Measurements from ENCODE around the gene RYR1.
A peak's percentile ranks its signal among the peaks of the same experiment; 100 is the strongest.

The RYR1 gene

DNA sequence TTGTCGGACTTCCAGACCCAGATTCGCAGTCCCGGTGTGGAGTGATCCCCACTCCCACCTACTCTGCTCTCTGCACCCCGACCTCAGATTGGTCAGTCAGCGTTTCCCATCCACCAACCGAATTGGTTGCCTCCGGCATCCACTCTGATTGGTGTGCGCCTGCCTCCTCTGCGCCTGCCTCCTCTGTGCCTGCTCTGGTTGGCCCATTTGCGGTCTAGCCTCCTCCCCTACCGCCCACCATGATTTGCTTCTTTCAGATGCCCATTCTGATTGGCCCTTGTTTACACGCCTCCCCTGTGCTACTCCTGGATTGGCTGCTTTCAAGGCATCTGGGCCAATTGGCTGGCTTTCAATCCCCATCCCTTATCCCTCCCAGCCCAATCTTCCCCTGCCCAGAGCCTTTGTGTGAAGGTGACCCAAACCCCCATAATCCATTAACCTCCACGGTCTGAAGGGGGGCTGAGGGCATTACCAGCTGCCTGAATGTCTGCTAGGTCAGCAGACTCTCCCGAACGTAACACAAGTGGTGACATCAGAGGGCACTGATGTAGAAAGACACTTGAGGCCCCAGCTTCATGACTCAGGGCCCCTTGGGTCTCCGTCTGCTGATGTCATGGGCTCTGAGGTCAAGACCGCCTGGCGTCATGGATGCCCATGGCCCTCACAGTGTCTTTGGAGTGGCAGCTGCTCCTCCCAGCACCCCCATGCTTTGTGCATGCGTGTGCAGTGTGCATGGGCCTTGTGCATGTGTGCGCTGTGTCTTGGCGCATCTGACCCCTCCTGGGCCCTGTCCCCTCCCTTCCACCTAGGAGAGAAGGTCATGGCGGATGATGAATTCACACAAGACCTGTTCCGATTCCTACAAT lies 103.8 kb downstream of the RYR1 start:
- TF ChIP-seq ZFX (IDR thresholded peaks at IDR 0.05), result no peak
- TF ChIP-seq, protein P1, sequence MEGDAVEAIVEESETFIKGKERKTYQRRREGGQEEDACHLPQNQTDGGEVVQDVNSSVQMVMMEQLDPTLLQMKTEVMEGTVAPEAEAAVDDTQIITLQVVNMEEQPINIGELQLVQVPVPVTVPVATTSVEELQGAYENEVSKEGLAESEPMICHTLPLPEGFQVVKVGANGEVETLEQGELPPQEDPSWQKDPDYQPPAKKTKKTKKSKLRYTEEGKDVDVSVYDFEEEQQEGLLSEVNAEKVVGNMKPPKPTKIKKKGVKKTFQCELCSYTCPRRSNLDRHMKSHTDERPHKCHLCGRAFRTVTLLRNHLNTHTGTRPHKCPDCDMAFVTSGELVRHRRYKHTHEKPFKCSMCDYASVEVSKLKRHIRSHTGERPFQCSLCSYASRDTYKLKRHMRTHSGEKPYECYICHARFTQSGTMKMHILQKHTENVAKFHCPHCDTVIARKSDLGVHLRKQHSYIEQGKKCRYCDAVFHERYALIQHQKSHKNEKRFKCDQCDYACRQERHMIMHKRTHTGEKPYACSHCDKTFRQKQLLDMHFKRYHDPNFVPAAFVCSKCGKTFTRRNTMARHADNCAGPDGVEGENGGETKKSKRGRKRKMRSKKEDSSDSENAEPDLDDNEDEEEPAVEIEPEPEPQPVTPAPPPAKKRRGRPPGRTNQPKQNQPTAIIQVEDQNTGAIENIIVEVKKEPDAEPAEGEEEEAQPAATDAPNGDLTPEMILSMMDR (conservative IDR thresholded peaks at IDR 0.05), result no peak
- no peak overlapping the region for H3K27ac ChIP-seq

DNA sequence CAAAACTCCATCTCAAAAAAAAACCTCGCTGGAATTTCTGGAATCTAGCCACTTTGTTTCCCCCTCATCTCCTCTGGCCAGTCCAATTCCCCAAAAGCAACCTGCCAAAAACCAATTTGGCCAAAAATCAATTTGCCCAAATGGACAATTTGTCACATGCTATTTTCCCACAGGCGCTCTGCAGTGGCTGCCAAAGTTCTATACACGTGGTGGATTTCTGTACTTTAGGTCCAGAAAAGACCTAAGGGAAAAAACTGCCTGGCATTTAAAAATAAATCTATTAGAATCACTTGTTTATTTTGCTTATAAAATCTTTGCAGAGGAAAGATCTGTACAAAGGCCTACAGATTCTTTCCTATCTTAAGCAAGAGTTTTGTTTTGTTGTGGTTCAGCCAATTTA lies 104.9 kb downstream of the RYR1 start:
- no peak overlapping the region for H3K27ac ChIP-seq
- TF ChIP-seq, protein P1 (conservative IDR thresholded peaks at IDR 0.05), result no peak
- TF ChIP-seq ZFX (IDR thresholded peaks at IDR 0.05), result no peak

DNA sequence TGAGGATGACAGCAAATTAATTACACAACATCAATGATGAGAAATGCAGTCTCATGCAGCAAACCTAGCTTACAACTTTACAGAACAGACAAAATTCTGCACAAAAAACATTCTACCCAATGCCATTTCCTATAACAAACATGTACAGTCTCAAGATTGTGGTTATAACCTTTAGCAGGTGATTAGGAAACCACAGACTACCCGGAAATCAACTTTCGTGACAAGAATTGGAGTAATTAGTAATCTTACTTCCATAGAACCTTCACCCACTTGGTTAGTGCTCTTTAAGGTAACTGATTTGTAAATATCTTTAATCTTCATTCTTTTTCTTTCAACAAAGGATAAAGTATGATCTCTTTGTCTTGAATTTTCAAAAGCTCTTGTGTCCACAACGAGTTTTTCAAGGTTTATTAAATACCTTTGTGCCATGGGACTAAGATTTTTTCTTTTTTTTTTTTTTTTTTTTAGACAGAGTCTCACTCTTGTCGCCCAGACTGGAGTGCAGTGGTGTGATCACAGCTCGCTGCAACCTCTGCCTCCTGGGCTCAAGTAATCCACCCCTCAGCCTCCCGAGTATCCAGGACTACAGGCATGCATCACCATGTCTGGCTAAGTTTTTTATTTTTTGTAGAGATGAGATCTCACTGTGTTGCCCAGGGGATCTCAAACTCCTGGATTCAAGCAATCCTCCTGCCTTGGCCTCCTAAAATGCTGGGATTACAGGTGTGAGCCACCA lies 105.5 kb downstream of the RYR1 start:
- TF ChIP-seq ZFX (IDR thresholded peaks at IDR 0.05), result no peak
- TF ChIP-seq, protein P1 (conservative IDR thresholded peaks at IDR 0.05), result no peak
- no peak overlapping the region for H3K27ac ChIP-seq

DNA sequence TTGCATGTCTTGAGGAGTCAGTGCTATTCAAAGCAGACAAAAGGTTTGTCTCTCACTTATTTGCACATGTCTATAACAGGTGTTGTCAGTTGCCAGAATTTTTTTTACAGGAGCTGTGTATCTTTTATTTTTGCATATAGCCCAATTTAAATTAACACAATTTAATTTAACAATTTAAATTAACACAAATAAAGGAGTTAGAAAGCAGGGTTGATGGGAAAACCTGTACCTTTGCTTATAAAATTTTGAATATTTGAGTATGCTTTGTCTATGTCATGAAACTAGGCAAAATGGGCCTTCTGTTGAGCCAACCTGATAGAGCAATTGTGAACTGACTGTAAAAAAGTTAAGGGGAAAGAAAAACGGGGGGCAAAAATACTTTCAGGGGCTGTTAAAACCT lies 106.3 kb downstream of the RYR1 start:
- TF ChIP-seq, protein P1 (conservative IDR thresholded peaks at IDR 0.05), result no peak
- no peak for TF ChIP-seq ZFX (IDR thresholded peaks at IDR 0.05)
- no peak overlapping the region for H3K27ac ChIP-seq

DNA sequence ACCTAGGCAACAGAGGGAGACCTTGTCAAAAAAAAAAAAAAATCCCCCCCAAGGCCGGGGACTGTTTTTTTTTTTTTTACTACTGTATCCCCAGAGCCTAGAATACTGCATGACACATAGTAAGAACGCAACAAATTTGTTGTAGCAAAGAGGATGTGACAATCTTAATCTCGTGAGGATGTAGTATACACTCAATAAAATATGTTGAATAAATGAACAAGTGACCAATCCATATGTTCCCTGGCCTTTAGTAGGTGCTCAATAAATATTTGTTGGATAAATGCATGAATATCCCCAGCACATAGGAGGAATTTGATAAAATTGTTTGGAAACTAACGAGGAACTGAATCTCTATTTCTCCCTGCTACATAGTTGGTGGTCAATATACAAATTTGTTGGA lies 108.5 kb downstream of the RYR1 start:
- no peak overlapping the region for H3K27ac ChIP-seq
- TF ChIP-seq, protein P1 (conservative IDR thresholded peaks at IDR 0.05), result no peak
- no peak for TF ChIP-seq ZFX (IDR thresholded peaks at IDR 0.05)

DNA sequence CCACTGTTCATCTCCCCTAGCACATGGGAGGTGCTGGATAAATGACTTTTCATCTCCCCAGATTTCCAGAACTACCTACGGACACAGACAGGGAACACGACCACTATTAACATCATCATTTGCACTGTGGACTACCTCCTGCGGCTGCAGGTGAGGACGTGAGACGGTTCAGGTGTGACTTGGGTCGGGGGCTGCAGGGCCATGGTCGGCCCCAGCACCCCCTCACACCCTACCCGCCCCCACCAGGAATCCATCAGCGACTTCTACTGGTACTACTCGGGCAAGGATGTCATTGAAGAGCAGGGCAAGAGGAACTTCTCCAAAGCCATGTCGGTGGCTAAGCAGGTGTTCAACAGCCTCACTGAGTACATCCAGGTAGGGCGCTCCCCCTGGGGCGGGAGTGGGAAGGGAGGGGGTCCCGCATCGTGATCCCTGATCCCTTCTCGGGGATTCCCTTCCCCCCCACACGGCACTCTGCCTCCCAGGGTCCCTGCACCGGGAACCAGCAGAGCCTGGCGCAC lies 109.9 kb downstream of the RYR1 start:
- H3K27ac ChIP-seq, result peak overlapping the region; percentile 11; the same call in 1 of the 2 replicates
- TF ChIP-seq ZFX (IDR thresholded peaks at IDR 0.05), result no peak
- TF ChIP-seq, protein P1 (conservative IDR thresholded peaks at IDR 0.05), result no peak

Measured in C4-2B (cell line).